ENCODE measurements around the gene ARID5A. TPM values are rescaled to one million over a fixed set of nuclear protein-coding genes. Genes with fewer than 3 reads are reported as not detected.

The ARID5A gene
- total RNA-seq, 1 donor: 7.8 TPM

GRCh38 chr2:96558061-96558460 is 21.5 kb downstream of the ARID5A start:
- H3K4me3 ChIP-seq (ENCODE audit: low read depth, low read length): no peak overlapping the region
- no peak for TF ChIP-seq CTCF (IDR thresholded peaks at IDR 0.05; ENCODE audit: insufficient read depth, low read length)
- no peak for DNase-seq (ENCODE audit: low read depth)

GRCh38 chr2:96558485-96558884 is 21.9 kb downstream of the ARID5A start:
- no peak overlapping the region for H3K4me3 ChIP-seq (ENCODE audit: low read depth, low read length)
- DNase-seq (ENCODE audit: low read depth): no peak
- no peak for TF ChIP-seq CTCF (IDR thresholded peaks at IDR 0.05; ENCODE audit: insufficient read depth, low read length)

GRCh38 chr2:96564026-96564425 is 27.5 kb downstream of the ARID5A start:
- TF ChIP-seq CTCF (IDR thresholded peaks at IDR 0.05; ENCODE audit: insufficient read depth, low read length): no peak
- DNase-seq (ENCODE audit: low read depth): no peak
- no peak overlapping the region for H3K4me3 ChIP-seq (ENCODE audit: low read depth, low read length)

GRCh38 chr2:96564563-96564962 is 28.0 kb downstream of the ARID5A start:
- no peak for DNase-seq (ENCODE audit: low read depth)
- no peak for TF ChIP-seq CTCF (IDR thresholded peaks at IDR 0.05; ENCODE audit: insufficient read depth, low read length)
- H3K4me3 ChIP-seq (ENCODE audit: low read depth, low read length): no peak overlapping the region

GRCh38 chr2:96565111-96565510 is 28.6 kb downstream of the ARID5A start:
- TF ChIP-seq CTCF (IDR thresholded peaks at IDR 0.05; ENCODE audit: insufficient read depth, low read length): no peak
- DNase-seq (ENCODE audit: low read depth): no peak

GRCh38 chr2:96568094-96568493 is 31.5 kb downstream of the ARID5A start:
- DNase-seq (ENCODE audit: low read depth): no peak
- H3K4me3 ChIP-seq (ENCODE audit: low read depth, low read length): no peak overlapping the region
- TF ChIP-seq CTCF (IDR thresholded peaks at IDR 0.05; ENCODE audit: insufficient read depth, low read length): no peak

More at GRCh38 chr2:96565111-96565510, 28.6 kb downstream of the ARID5A start:
- H3K4me3 ChIP-seq (ENCODE audit: low read depth, low read length): no peak overlapping the region

- peak; percentile 32 for TF ChIP-seq CTCF (IDR thresholded peaks at IDR 0.05; ENCODE audit: insufficient read depth, low read length)
- DNase-seq (ENCODE audit: low read depth): no peak
- H3K4me3 ChIP-seq (ENCODE audit: low read depth, low read length): no peak overlapping the region
These were observed 37.8 kb downstream of the ARID5A start for GRCh38 chr2:96574364-96574763.

Data from fibroblast of the aortic adventitia (primary cell).